ENCODE results near the gene APOL6. TPM values are rescaled to one million over a fixed set of nuclear protein-coding genes. Genes with fewer than 3 reads are reported as not detected.

The APOL6 gene
- total and polyA plus RNA-seq, 4 donors = 9.6 to 34.1 (median 22.4) TPM

DNA sequence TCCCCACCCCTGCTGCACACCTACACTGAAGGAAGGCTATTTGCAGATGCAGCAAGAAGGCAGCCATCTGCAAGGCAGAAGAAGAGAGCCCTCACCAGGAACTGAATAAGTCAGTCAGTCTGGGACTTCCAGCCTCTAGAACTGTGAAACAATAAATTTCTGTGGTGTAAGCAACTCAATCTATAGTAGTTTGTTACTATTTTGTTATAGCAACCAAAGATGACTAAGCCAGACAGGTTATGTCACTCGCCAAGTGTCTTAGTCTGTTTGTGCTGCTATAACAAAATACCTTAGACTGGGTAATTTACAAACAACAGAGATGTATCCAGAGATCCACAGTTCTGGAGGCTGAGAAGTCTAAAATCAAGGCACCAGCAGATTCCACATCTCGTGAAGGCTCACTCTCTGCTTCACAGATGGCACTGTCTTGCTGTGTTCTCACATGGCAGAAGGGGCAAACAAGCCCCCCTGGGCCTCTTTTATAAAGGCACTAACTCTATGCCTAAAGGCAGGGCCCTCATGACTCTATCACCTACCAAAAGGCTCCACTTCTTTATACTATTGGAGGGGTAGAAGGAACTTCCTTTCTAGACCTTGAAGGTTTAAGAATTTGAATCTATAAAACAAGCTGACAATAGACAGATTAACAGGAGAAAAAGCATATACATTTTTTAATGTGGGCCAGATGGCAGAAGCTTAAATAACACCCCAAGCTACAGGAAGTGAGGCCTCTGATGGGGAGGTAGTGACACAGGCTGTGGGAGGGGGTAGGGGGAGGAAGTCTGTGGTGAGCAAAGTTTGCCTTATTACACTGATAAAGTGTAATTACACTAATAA lies 12.3 kb downstream of the APOL6 start:
- Histone ChIP-seq H3K27ac (ENCODE audit: low read depth in 1 of 2, low read length in 1 of 2) (peak overlapping the region in 1 of 2 donors; percentile 18), H3K36me3 (ENCODE audit: control insufficient read depth in 4 of 4, insufficient read depth in 4 of 4, low read length in 4 of 4) (peaks cover 21 to 31% (median 25%) of the 10 kb centered on the region in 4 donors), H3K4me3 (no peak overlapping the region), H3K4me1 (ENCODE audit: control insufficient read depth in 5 of 5, insufficient read depth in 5 of 5, low read length in 5 of 5) (peaks cover 0 to 10% (median 4%) of the 10 kb centered on the region in 5 donors), H3K27me3 (ENCODE audit: control insufficient read depth in 3 of 3, insufficient read depth in 3 of 3, low read length in 2 of 3) (no peaks in the 10 kb centered on the region), H3K9me3 (ENCODE audit: control insufficient read depth in 4 of 4, insufficient read depth in 3 of 4, low read length in 3 of 4) (peaks cover 0 to 3% (median 1%) of the 10 kb centered on the region in 4 donors), H3K9ac (ENCODE audit: insufficient read depth in 1 of 2, low read length in 2 of 2) (no peak overlapping the region)
- no peak for DNase-seq
- WGBS, 2 donors = 69 to 81% methylated on average over 2 of the region's 2 CpGs
- TF ChIP-seq, protein P1, sequence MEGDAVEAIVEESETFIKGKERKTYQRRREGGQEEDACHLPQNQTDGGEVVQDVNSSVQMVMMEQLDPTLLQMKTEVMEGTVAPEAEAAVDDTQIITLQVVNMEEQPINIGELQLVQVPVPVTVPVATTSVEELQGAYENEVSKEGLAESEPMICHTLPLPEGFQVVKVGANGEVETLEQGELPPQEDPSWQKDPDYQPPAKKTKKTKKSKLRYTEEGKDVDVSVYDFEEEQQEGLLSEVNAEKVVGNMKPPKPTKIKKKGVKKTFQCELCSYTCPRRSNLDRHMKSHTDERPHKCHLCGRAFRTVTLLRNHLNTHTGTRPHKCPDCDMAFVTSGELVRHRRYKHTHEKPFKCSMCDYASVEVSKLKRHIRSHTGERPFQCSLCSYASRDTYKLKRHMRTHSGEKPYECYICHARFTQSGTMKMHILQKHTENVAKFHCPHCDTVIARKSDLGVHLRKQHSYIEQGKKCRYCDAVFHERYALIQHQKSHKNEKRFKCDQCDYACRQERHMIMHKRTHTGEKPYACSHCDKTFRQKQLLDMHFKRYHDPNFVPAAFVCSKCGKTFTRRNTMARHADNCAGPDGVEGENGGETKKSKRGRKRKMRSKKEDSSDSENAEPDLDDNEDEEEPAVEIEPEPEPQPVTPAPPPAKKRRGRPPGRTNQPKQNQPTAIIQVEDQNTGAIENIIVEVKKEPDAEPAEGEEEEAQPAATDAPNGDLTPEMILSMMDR (IDR thresholded peaks at IDR 0.05; ENCODE audit: control extremely low read depth, extremely low read depth) = no peak
- ATAC-seq (ENCODE audit: insufficient read depth, low FRiP score) = no peak

DNA sequence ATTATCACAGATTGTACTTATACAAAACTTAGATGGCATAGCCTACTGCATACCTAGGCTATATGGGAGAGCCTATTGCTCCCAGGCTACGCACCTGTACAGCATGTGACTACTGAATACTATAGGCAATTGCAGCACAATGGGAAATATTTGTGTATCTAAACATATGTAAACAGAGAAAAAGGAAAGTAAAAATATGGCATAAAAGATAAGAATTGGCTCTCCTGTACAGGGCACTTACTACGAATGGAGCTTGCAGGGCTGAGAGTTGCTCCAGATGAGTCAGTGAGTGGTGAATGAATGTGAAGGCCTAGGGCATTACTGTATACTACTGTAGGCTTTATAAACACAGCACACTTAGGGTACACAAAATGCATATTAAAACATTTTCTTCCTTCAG lies 13.2 kb downstream of the APOL6 start:
- Histone ChIP-seq H3K27me3 (ENCODE audit: control insufficient read depth in 3 of 3, insufficient read depth in 3 of 3, low read length in 2 of 3) (no peaks in the 10 kb centered on the region), H3K4me1 (ENCODE audit: control insufficient read depth in 5 of 5, insufficient read depth in 5 of 5, low read length in 5 of 5) (peaks cover 0 to 8% (median 2%) of the 10 kb centered on the region in 5 donors), H3K9ac (ENCODE audit: insufficient read depth in 1 of 2, low read length in 2 of 2) (no peak overlapping the region), H3K9me3 (ENCODE audit: control insufficient read depth in 4 of 4, insufficient read depth in 3 of 4, low read length in 3 of 4) (peaks cover 0 to 3% (median 1%) of the 10 kb centered on the region in 4 donors), H3K27ac (ENCODE audit: low read depth in 1 of 2, low read length in 1 of 2) (no peak overlapping the region), H3K36me3 (ENCODE audit: control insufficient read depth in 4 of 4, insufficient read depth in 4 of 4, low read length in 4 of 4) (peaks cover 17 to 29% (median 25%) of the 10 kb centered on the region in 4 donors), H3K4me3 (no peak overlapping the region)
- WGBS, 2 donors = 61 to 67% methylated on average over 2 of the region's 2 CpGs
- no peak for DNase-seq
- ATAC-seq (ENCODE audit: insufficient read depth, low FRiP score) = no peak
- TF ChIP-seq, protein P1 (IDR thresholded peaks at IDR 0.05; ENCODE audit: control extremely low read depth, extremely low read depth) = no peak

DNA sequence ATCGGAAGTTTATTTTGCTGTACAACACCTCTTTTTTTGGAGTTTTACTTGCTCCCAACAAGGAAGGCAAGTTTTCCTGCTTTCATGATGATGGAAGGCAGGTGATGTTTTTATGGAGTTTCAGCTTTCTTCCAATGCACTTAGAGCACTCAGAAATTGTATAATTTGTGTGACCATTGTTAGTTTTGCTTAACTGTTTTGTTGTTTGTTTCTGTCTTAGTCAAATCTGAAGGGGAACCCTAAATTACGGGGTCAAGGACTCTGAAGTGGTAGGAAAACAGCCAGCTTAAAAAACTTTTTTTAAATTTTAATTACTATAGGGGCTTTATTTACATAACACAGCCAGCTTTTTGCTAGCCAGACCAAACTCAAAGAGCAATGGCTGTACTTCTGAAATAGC lies 14.7 kb downstream of the APOL6 start:
- WGBS, 2 donors = 65 to 79% methylated on average over 2 of the region's 2 CpGs
- ATAC-seq (ENCODE audit: insufficient read depth, low FRiP score) = no peak
- no peak overlapping the region for H3K9ac ChIP-seq (ENCODE audit: insufficient read depth in 1 of 2, low read length in 2 of 2)
- no peaks in the 10 kb centered on the region for H3K27me3 ChIP-seq (ENCODE audit: control insufficient read depth in 3 of 3, insufficient read depth in 3 of 3, low read length in 2 of 3)
- no peak for DNase-seq
- peaks cover 0 to 3% (median 1%) of the 10 kb centered on the region in 4 donors for H3K9me3 ChIP-seq (ENCODE audit: control insufficient read depth in 4 of 4, insufficient read depth in 3 of 4, low read length in 3 of 4)
- TF ChIP-seq, protein P1 (IDR thresholded peaks at IDR 0.05; ENCODE audit: control extremely low read depth, extremely low read depth) = no peak
- peaks cover 10 to 27% (median 18%) of the 10 kb centered on the region in 4 donors for H3K36me3 ChIP-seq (ENCODE audit: control insufficient read depth in 4 of 4, insufficient read depth in 4 of 4, low read length in 4 of 4)
- H3K4me3 ChIP-seq = no peak overlapping the region
- H3K27ac ChIP-seq (ENCODE audit: low read depth in 1 of 2, low read length in 1 of 2) = no peak overlapping the region
- H3K4me1 ChIP-seq (ENCODE audit: control insufficient read depth in 5 of 5, insufficient read depth in 5 of 5, low read length in 5 of 5) = peaks cover 0 to 4% (median 2%) of the 10 kb centered on the region in 5 donors

Measured in lung (tissue), 12 donors.